GM23338 (cell line): ENCODE results near the gene FBXL17. TPM values are rescaled to one million over a fixed set of nuclear protein-coding genes. Genes with fewer than 3 reads are reported as not detected.

ENCODE experiments used
- ATAC-seq: fragments of 200-7000 bp; cut with Tn5 transposase; 3 replicates; pipeline ENCODE4 v1.9.1; 2020
- DNase-seq: peaks from one replicate; pipeline ENCODE4 v3.0.0-alpha.2; 2015; ENCODE audit warnings: low spot score
- H2AFZ ChIP-seq: fragments of 200-600 bp; sonication (generic); 2 replicates; pipeline ENCODE4 v1.8.0; 2016; ENCODE audit warnings: antibody characterized with exemption, mild to moderate bottlenecking, moderate library complexity
- H3F3A ChIP-seq: fragments of 200-600 bp; sonication (generic); replicated peaks from 2 replicates; pipeline ENCODE4 v1.8.0; 2017; ENCODE audit warnings: antibody characterized with exemption, mixed run types, low read depth
- H3K27ac ChIP-seq: fragments of 200-600 bp; sonication (generic); 2 replicates; pipeline ENCODE4 v1.6.1; 2016; ENCODE audit warnings: low read depth
- H3K27me3 ChIP-seq: fragments of 200-600 bp; sonication (generic); 2 replicates; pipeline ENCODE4 v1.8.0; 2016; ENCODE audit warnings: mild to moderate bottlenecking, mixed run types, moderate library complexity; ENCODE audit not compliant: insufficient read depth
- H3K36me3 ChIP-seq: fragments of 200-600 bp; sonication (generic); 2 replicates; pipeline ENCODE4 v1.8.0; 2016; ENCODE audit warnings: mild to moderate bottlenecking; ENCODE audit not compliant: insufficient read depth
- H3K4me1 ChIP-seq: fragments of 200-600 bp; sonication (generic); 2 replicates; pipeline ENCODE4 v1.8.0; 2016; ENCODE audit warnings: mild to moderate bottlenecking, moderate library complexity; ENCODE audit not compliant: insufficient read depth
- H3K4me2 ChIP-seq: fragments of 200-600 bp; sonication (generic); 2 replicates; pipeline ENCODE4 v1.7.1; 2017; ENCODE audit warnings: mixed run types
- H3K4me3 ChIP-seq: fragments of 200-600 bp; sonication (generic); 2 replicates; pipeline ENCODE4 v1.6.1; 2016; ENCODE audit warnings: mixed run types
- H3K79me2 ChIP-seq: fragments of 200-600 bp; sonication (generic); replicated peaks from 2 replicates; pipeline ENCODE4 v1.8.0; 2017; ENCODE audit warnings: mild to moderate bottlenecking; ENCODE audit not compliant: insufficient read depth
- H3K9me2 ChIP-seq: fragments of 200-600 bp; sonication (generic); 2 replicates; pipeline ENCODE4 v1.8.0; 2017; ENCODE audit not compliant: insufficient read depth
- H4K20me1 ChIP-seq: fragments of 200-600 bp; sonication (generic); replicated peaks from 2 replicates; pipeline ENCODE4 v1.8.0; 2017; ENCODE audit warnings: mild to moderate bottlenecking; ENCODE audit not compliant: insufficient read depth
- H3K27ac Mint-ChIP-seq: 2 replicates; pipeline ENCODE4 v1.8.0; 2020; ENCODE audit warnings: inconsistent platforms, mild to moderate bottlenecking, moderate library complexity, mixed read lengths
- H3K27me3 Mint-ChIP-seq: 3 replicates; pipeline ENCODE4 v1.8.0; 2022; ENCODE audit warnings: low read depth, mild to moderate bottlenecking, moderate library complexity, mixed read lengths, inconsistent platforms; ENCODE audit not compliant: insufficient read depth, poor library complexity
- H3K36me3 Mint-ChIP-seq: 3 replicates; pipeline ENCODE4 v1.8.0; 2021; ENCODE audit warnings: low read depth, mild to moderate bottlenecking, inconsistent platforms, moderate library complexity, mixed read lengths
- H3K4me1 Mint-ChIP-seq: 3 replicates; pipeline ENCODE4 v1.8.0; 2020; ENCODE audit warnings: mild to moderate bottlenecking, inconsistent platforms, mixed read lengths
- H3K4me3 Mint-ChIP-seq: 3 replicates; pipeline ENCODE4 v1.8.0; 2021; ENCODE audit warnings: moderate library complexity, mild to moderate bottlenecking, inconsistent platforms, mixed read lengths
- H3K9me3 Mint-ChIP-seq: 3 replicates; pipeline ENCODE4 v1.8.0; 2020; ENCODE audit warnings: moderate library complexity, mild to moderate bottlenecking, inconsistent platforms, mixed read lengths
- CREB1 ChIP-seq: fragments of 250-450 bp; sonication (Bioruptor Pico); IDR thresholded peaks from 2 replicates; pipeline ENCODE4 v1.5.0; 2020; ENCODE audit warnings: low read depth, mild to moderate bottlenecking, moderate library complexity
- EZH2 ChIP-seq: fragments of 200-600 bp; sonication (generic); IDR thresholded peaks from one replicate; pipeline ENCODE4 v1.8.0; 2017; ENCODE audit warnings: antibody characterized with exemption, mild to moderate bottlenecking, low read depth; ENCODE audit not compliant: unreplicated experiment
- EZH2phosphoT487 ChIP-seq: fragments of 200-600 bp; sonication (generic); IDR thresholded peaks from one replicate; pipeline ENCODE4 v1.8.1; 2018; ENCODE audit warnings: antibody characterized with exemption; ENCODE audit not compliant: unreplicated experiment
- NANOG ChIP-seq: IDR thresholded peaks from 2 replicates; pipeline ENCODE4 v1.6.1; 2016; ENCODE audit warnings: antibody characterized with exemption, borderline replicate concordance
- STAT1 ChIP-seq: IDR thresholded peaks from one replicate; pipeline ENCODE4 v1.6.1; 2016; ENCODE audit warnings: antibody characterized with exemption; ENCODE audit not compliant: unreplicated experiment
- ZNF331 ChIP-seq: fragments of 250-450 bp; sonication (Bioruptor Pico); IDR thresholded peaks from 2 replicates; pipeline ENCODE4 v1.5.0; 2020; ENCODE audit warnings: low read depth, mild to moderate bottlenecking, moderate library complexity
- polyA plus RNA-seq: library from polyadenylated mRNA; unstranded; fragments of >200 nt; fragmentation: Nextera tagmentation; extraction: Ambion mirVana; gene quantifications from 2 replicates; pipeline ENCODE4 v1.2.1, GENCODE V29; 2016
- total RNA-seq: library from RNA; depleted of rRNA; stranded (reverse); fragments of >200 nt; shearing (Covaris generic); gene quantifications from 2 replicates; pipeline ENCODE4 v1.2.3, GENCODE V29; 2014
- TF ChIP-seq, protein P1 (sequence below): IDR thresholded peaks from one replicate; pipeline ENCODE4 v1.6.1; 2018; ENCODE audit warnings: antibody characterized with exemption; ENCODE audit not compliant: unreplicated experiment
- TF ChIP-seq, protein P2 (sequence below): fragments of 250-450 bp; sonication (Bioruptor Pico); IDR thresholded peaks from 2 replicates; pipeline ENCODE4 v1.5.0; 2020; ENCODE audit warnings: mild to moderate bottlenecking, moderate library complexity
- TF ChIP-seq, protein P3 (sequence below): IDR thresholded peaks from 2 replicates; pipeline ENCODE4 v1.6.1; 2016; ENCODE audit warnings: antibody characterized with exemption

The FBXL17 gene
- total and polyA plus RNA-seq, 2 experiments from 2014 or later = 2.0 to 2.7 TPM

DNA sequence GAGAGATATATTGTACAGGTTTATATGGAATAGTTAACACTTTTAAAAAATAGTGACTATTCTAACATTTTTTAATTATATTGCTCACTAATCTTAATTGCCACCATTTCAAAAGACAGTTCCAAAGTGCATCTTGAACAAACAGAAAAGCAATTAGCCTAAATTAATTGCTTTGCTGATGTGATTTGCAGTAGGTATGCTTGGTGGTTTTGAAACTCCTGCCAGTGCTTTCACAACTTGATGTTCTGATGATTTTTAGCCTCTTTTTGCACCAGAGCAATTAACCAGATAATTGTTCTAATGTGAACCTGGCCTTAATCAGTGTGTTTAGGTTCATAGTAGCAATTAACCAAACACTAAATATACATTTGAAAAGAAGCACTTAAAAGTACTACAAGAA lies 207.6 kb downstream of the FBXL17 start (continued):
- TF ChIP-seq, protein P1, sequence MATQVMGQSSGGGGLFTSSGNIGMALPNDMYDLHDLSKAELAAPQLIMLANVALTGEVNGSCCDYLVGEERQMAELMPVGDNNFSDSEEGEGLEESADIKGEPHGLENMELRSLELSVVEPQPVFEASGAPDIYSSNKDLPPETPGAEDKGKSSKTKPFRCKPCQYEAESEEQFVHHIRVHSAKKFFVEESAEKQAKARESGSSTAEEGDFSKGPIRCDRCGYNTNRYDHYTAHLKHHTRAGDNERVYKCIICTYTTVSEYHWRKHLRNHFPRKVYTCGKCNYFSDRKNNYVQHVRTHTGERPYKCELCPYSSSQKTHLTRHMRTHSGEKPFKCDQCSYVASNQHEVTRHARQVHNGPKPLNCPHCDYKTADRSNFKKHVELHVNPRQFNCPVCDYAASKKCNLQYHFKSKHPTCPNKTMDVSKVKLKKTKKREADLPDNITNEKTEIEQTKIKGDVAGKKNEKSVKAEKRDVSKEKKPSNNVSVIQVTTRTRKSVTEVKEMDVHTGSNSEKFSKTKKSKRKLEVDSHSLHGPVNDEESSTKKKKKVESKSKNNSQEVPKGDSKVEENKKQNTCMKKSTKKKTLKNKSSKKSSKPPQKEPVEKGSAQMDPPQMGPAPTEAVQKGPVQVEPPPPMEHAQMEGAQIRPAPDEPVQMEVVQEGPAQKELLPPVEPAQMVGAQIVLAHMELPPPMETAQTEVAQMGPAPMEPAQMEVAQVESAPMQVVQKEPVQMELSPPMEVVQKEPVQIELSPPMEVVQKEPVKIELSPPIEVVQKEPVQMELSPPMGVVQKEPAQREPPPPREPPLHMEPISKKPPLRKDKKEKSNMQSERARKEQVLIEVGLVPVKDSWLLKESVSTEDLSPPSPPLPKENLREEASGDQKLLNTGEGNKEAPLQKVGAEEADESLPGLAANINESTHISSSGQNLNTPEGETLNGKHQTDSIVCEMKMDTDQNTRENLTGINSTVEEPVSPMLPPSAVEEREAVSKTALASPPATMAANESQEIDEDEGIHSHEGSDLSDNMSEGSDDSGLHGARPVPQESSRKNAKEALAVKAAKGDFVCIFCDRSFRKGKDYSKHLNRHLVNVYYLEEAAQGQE = no peak

DNA sequence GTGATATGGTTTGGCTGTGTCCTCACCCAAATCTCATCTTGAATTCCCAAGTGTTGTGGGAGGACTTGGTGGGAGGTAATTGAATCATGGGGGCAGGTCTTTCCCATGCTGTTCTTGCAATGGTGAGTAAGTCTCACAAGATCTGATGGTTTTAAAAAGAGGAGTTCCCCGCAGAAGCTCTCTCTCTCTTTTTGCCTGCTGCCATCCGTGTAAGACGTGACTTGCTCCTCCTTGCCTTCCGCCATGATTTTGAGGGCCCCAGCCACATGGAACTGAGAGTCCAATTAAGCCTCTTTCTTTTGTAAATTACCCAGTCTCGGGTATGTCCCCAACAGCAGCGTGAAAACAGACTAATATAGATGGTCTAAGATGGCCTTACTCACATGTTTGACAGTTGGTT lies 210.1 kb downstream of the FBXL17 start:
- no peak overlapping the region for H3K4me3 Mint-ChIP-seq
- peaks cover 5% of the 10 kb centered on the region; the same call in 2 of the 3 replicates for H3K9me3 Mint-ChIP-seq
- H3K4me2 ChIP-seq = no peak overlapping the region
- TF ChIP-seq STAT1 = no peak
- no peak for TF ChIP-seq EZH2
- TF ChIP-seq, protein P2, sequence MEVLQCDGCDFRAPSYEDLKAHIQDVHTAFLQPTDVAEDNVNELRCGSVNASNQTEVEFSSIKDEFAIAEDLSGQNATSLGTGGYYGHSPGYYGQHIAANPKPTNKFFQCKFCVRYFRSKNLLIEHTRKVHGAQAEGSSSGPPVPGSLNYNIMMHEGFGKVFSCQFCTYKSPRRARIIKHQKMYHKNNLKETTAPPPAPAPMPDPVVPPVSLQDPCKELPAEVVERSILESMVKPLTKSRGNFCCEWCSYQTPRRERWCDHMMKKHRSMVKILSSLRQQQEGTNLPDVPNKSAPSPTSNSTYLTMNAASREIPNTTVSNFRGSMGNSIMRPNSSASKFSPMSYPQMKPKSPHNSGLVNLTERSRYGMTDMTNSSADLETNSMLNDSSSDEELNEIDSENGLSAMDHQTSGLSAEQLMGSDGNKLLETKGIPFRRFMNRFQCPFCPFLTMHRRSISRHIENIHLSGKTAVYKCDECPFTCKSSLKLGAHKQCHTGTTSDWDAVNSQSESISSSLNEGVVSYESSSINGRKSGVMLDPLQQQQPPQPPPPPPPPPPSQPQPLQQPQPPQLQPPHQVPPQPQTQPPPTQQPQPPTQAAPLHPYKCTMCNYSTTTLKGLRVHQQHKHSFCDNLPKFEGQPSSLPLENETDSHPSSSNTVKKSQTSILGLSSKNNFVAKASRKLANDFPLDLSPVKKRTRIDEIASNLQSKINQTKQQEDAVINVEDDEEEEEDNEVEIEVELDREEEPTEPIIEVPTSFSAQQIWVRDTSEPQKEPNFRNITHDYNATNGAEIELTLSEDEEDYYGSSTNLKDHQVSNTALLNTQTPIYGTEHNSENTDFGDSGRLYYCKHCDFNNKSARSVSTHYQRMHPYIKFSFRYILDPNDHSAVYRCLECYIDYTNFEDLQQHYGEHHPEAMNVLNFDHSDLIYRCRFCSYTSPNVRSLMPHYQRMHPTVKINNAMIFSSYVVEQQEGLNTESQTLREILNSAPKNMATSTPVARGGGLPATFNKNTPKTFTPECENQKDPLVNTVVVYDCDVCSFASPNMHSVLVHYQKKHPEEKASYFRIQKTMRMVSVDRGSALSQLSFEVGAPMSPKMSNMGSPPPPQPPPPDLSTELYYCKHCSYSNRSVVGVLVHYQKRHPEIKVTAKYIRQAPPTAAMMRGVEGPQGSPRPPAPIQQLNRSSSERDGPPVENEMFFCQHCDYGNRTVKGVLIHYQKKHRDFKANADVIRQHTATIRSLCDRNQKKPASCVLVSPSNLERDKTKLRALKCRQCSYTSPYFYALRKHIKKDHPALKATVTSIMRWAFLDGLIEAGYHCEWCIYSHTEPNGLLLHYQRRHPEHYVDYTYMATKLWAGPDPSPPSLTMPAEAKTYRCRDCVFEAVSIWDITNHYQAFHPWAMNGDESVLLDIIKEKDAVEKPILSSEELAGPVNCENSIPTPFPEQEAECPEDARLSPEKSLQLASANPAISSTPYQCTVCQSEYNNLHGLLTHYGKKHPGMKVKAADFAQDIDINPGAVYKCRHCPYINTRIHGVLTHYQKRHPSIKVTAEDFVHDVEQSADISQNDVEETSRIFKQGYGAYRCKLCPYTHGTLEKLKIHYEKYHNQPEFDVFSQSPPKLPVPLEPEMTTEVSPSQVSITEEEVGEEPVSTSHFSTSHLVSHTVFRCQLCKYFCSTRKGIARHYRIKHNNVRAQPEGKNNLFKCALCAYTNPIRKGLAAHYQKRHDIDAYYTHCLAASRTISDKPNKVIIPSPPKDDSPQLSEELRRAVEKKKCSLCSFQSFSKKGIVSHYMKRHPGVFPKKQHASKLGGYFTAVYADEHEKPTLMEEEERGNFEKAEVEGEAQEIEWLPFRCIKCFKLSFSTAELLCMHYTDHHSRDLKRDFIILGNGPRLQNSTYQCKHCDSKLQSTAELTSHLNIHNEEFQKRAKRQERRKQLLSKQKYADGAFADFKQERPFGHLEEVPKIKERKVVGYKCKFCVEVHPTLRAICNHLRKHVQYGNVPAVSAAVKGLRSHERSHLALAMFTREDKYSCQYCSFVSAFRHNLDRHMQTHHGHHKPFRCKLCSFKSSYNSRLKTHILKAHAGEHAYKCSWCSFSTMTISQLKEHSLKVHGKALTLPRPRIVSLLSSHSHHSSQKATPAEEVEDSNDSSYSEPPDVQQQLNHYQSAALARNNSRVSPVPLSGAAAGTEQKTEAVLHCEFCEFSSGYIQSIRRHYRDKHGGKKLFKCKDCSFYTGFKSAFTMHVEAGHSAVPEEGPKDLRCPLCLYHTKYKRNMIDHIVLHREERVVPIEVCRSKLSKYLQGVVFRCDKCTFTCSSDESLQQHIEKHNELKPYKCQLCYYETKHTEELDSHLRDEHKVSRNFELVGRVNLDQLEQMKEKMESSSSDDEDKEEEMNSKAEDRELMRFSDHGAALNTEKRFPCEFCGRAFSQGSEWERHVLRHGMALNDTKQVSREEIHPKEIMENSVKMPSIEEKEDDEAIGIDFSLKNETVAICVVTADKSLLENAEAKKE (CRISPR knock-in tag) = no peak
- TF ChIP-seq, protein P1 = no peak
- TF ChIP-seq EZH2phosphoT487 = no peak
- no peak for TF ChIP-seq NANOG
- TF ChIP-seq, protein P3, sequence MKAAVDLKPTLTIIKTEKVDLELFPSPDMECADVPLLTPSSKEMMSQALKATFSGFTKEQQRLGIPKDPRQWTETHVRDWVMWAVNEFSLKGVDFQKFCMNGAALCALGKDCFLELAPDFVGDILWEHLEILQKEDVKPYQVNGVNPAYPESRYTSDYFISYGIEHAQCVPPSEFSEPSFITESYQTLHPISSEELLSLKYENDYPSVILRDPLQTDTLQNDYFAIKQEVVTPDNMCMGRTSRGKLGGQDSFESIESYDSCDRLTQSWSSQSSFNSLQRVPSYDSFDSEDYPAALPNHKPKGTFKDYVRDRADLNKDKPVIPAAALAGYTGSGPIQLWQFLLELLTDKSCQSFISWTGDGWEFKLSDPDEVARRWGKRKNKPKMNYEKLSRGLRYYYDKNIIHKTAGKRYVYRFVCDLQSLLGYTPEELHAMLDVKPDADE = no peak
- TF ChIP-seq CREB1 (CRISPR knock-in tag) = no peak
- TF ChIP-seq ZNF331 (CRISPR knock-in tag) = no peak

More for the DNA sequence above, 210.1 kb downstream of the FBXL17 start:
- no peak overlapping the region for H2AFZ ChIP-seq
- no peaks in the 10 kb centered on the region for H3F3A ChIP-seq
- ATAC-seq (no peak), DNase-seq (no peak)
- no peak overlapping the region for H3K4me3 ChIP-seq
- H3K36me3 ChIP-seq = no peaks in the 10 kb centered on the region
- no peaks in the 10 kb centered on the region for H4K20me1 ChIP-seq
- H3K4me1 ChIP-seq = no peaks in the 10 kb centered on the region
- Mint-ChIP-seq H3K27me3 (no peaks in the 10 kb centered on the region), H3K4me1 (no peaks in the 10 kb centered on the region), H3K27ac (no peak overlapping the region; the same call in 1 of the 2 replicates), H3K36me3 (peaks cover 6% of the 10 kb centered on the region; the same call in 2 of the 3 replicates)
- H3K27ac ChIP-seq = no peak overlapping the region
- H3K79me2 ChIP-seq = no peaks in the 10 kb centered on the region
- no peaks in the 10 kb centered on the region for H3K27me3 ChIP-seq
- no peaks in the 10 kb centered on the region for H3K9me2 ChIP-seq
